GM21717 (cell line): ENCODE results near the gene SRGAP2.
"Not testable (repeated sequence)": the region's sequence is repeated elsewhere in the genome, so short reads cannot be mapped to it uniquely, and the experiment has no call there.

Source experiments
- ATAC-seq: cut with Tn5 transposase; IDR thresholded peaks from one replicate; pipeline ENCODE4 v1.9.1; 2021; ENCODE audit warnings: mild to moderate bottlenecking, moderate library complexity; ENCODE audit not compliant: unreplicated experiment

Gene SRGAP2

DNA sequence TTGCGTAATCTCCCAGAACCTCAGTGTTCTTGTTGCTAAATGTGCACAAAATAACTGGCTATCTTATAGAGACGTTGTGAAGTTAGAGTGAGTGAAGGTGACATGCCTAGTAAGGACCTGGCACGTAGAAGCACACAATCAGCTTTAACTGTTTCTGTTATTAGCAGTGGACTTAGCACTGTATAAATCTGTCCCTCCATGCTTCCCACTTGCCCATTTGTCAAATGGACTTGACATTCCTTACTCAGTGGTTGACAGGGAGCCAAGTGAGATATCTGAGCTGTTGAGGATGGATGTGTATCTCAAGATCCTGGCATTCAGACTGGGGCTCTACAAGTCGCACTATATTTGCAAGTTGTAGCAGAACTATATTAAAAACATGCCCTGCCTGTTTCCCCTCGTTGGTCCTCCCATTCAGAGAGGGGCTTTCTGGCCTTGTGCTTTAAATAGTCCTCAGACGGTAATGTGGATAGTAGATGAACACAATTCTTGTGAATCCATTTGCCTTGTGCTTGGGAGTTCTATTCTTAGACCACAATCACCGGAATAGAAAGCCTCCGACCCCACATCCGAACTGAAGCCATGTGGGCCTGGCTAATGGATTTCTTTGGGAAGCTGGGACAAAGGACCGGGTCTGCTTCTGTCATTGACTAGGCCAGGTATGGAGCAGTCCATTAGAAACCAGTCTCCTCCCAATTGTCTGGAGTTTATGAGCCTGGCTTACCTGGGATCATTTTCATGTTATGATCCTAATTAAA is 43.0 kb downstream of the SRGAP2 start:
- not testable (repeated sequence) for ATAC-seq

DNA sequence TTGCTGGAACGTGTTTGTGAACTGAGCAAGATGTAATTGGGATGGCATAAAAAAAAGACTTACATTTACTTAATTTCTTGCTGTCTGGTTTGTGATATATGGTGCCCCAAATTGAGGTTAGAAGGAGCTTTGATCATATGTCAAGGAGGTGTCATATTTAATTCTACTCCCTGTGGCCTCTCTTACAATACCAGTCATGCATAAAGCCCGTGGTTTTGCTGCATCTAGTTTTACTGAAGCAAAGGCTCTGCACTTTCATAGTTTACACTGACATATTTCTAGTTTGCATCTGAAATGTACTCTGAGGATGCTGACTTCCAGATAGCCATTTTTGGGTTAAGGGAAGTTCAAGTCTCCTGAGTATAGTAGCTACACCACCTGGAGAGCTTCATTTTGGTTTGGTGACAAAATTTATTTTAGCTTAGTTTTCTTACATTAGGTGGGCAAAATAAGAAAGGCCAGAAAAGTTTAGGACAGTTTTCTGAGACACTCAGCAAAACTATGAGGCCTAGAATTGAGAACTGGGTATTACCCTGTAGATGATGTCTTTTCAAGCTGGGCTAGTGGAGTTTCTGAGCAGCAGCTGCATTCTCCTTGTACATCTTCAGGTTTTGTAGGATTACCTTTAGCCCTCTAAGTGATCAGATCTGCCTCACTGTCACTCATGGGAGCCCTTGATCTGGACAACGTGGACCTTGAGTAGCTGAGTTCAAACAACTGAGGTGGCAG is 47.8 kb downstream of the SRGAP2 start:
- not testable (repeated sequence) for ATAC-seq

DNA sequence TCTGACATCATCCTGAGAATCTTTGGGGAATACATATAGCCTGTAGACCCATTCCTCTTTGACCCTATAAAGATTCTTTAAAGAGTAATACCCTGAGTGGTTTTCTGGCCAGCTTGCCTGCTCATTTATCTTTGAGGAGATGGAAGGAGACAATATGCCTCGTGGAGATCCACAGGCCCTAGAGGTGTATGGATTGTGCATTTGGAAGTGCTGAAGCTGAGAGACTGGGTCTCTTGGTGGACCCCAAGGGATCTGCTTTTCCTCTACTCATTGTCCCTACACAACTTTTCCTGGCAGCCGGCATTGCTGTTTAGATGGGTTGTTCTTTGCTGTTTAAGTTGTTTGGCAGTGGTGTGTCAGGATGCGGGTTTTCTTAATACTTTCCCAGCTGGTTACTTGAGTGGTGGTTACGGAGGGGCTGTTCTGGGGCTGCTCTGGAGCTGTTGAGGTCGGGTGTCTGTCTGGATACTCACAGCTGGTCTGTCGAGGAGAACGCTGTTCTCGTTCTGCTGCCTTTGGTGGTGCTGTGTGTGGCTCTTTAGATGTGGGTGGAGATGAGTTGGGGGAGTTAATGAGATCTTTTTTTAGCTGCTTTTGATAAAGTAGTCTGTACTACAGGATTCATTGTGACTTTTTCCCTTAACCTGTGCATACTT is 49.5 kb downstream of the SRGAP2 start:
- not testable (repeated sequence) for ATAC-seq
